ENCODE measurements around the gene P2RX2.
A peak's percentile ranks its signal among the peaks of the same experiment; 100 is the strongest.

The P2RX2 gene

GRCh38 chr12:132638541-132639408, 20.2 kb downstream of the P2RX2 start:
- DNase-seq (ENCODE audit: low read depth) = peak; percentile 86

- no peak for DNase-seq (ENCODE audit: low read depth)
Measured at GRCh38 chr12:132639956-132640520, 21.5 kb downstream of the P2RX2 start.

- DNase-seq (ENCODE audit: low read depth) = no peak
Measured at GRCh38 chr12:132640936-132641335, 22.4 kb downstream of the P2RX2 start.

- no peak for DNase-seq (ENCODE audit: low read depth)
Measured at GRCh38 chr12:132641811-132642650, 23.5 kb downstream of the P2RX2 start.

GRCh38 chr12:132642846-132643835, 24.6 kb downstream of the P2RX2 start:
- DNase-seq (ENCODE audit: low read depth) = no peak

- no peak for DNase-seq (ENCODE audit: low read depth)
Measured at GRCh38 chr12:132646850-132647249, 28.3 kb downstream of the P2RX2 start.

GRCh38 chr12:132647858-132648257, 29.3 kb downstream of the P2RX2 start:
- no peak for DNase-seq (ENCODE audit: low read depth)

- no peak for DNase-seq (ENCODE audit: low read depth)
Measured at GRCh38 chr12:132648616-132649225, 30.1 kb downstream of the P2RX2 start.

GRCh38 chr12:132649226-132649945, 30.8 kb downstream of the P2RX2 start:
- DNase-seq (ENCODE audit: low read depth) = no peak

- no peak for DNase-seq (ENCODE audit: low read depth)
Measured at GRCh38 chr12:132651444-132652100, 33.0 kb downstream of the P2RX2 start.

- DNase-seq (ENCODE audit: low read depth) = no peak
Measured at GRCh38 chr12:132653567-132654290, 35.2 kb downstream of the P2RX2 start.

GRCh38 chr12:132657004-132657727, 38.6 kb downstream of the P2RX2 start:
- peak; percentile 11 for DNase-seq (ENCODE audit: low read depth)

GRCh38 chr12:132658149-132658894, 39.7 kb downstream of the P2RX2 start:
- no peak for DNase-seq (ENCODE audit: low read depth)

GRCh38 chr12:132659146-132659545, 40.6 kb downstream of the P2RX2 start:
- DNase-seq (ENCODE audit: low read depth) = no peak

GRCh38 chr12:132660052-132660451, 41.5 kb downstream of the P2RX2 start:
- DNase-seq (ENCODE audit: low read depth) = no peak

- no peak for DNase-seq (ENCODE audit: low read depth)
Measured at GRCh38 chr12:132660996-132661395, 42.4 kb downstream of the P2RX2 start.

- no peak for DNase-seq (ENCODE audit: low read depth)
Measured at GRCh38 chr12:132661972-132662371, 43.4 kb downstream of the P2RX2 start.
